ENCODE data around the gene KRTAP10-6.
"Not testable (repeated sequence)": the region's sequence is repeated elsewhere in the genome, so short reads cannot be mapped to it uniquely, and the experiment has no call there.

KRTAP10-6 gene

DNA sequence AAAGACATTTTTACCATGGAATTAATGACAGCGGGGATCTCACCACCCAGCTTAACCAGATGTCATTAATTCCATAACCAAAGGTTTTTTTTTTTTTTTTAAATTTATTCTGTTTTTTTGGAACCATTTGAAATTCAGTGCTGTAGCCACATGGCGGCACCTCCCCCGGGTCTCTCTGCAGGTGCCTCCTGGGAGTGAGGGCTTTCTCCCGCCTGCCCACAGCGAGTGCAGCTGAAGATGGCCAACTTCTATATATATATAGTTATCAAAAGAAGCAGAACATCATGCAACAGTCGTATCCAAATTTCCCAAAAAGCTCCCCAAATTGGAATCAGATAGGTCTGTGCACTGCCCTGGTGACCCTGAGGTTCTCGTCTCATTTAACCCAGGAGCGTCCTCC, 23.2 kb upstream of the KRTAP10-6 start:
- no peak for TF ChIP-seq ZFX (IDR thresholded peaks at IDR 0.05; ENCODE audit: borderline replicate concordance)
- TF ChIP-seq, protein P1, sequence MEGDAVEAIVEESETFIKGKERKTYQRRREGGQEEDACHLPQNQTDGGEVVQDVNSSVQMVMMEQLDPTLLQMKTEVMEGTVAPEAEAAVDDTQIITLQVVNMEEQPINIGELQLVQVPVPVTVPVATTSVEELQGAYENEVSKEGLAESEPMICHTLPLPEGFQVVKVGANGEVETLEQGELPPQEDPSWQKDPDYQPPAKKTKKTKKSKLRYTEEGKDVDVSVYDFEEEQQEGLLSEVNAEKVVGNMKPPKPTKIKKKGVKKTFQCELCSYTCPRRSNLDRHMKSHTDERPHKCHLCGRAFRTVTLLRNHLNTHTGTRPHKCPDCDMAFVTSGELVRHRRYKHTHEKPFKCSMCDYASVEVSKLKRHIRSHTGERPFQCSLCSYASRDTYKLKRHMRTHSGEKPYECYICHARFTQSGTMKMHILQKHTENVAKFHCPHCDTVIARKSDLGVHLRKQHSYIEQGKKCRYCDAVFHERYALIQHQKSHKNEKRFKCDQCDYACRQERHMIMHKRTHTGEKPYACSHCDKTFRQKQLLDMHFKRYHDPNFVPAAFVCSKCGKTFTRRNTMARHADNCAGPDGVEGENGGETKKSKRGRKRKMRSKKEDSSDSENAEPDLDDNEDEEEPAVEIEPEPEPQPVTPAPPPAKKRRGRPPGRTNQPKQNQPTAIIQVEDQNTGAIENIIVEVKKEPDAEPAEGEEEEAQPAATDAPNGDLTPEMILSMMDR (IDR thresholded peaks at IDR 0.05): no peak
- no peak overlapping the region for H3K27ac ChIP-seq

DNA sequence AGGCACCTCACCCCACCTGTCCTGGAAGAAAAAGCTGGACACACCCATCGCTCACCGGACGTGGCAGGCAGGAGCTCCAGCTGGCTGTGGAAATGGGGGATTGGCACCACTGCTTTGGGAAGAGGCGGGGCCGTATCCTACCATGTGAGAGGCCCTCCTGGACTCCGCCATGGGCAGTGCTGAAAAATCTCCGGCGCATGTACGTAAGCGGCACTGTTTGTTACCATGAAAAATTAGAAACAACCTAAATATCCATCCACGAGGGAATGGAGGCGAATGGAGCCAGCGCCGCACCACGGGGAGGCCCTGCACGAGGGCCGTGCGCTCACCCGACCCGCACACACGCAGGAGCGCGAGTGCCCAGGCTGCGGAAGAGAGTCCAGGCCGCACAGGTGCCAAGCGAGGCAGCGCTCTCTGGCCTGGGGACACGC, 22.7 kb upstream of the KRTAP10-6 start:
- TF ChIP-seq, protein P1 (IDR thresholded peaks at IDR 0.05): no peak
- no peak for TF ChIP-seq ZFX (IDR thresholded peaks at IDR 0.05; ENCODE audit: borderline replicate concordance)
- H3K27ac ChIP-seq: no peak overlapping the region

DNA sequence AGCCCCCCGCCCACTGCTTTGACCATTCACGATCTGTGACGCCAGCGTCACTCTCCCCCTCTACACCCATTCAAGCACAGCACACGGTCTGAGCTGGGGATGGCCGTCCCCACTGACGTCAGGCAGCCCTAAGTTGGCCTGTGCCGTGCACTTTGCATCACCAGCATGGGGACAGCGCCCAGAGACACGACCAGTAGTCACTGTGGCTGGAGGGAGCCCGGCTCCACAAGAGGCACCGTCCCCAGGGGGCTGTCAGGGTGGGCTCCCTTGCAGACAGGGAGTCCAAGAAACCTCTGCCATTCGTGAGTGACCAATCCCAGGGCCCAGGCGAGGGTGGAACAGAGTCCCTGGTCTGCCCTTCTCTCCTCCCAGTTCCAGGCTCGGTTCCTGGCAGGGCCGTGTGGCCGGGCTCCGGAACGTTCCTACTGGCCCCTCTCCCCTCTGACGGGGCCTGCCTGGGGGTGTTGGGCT, 21.9 kb upstream of the KRTAP10-6 start:
- no peak for TF ChIP-seq ZFX (IDR thresholded peaks at IDR 0.05; ENCODE audit: borderline replicate concordance)
- TF ChIP-seq, protein P1 (IDR thresholded peaks at IDR 0.05): no peak
- no peak overlapping the region for H3K27ac ChIP-seq

DNA sequence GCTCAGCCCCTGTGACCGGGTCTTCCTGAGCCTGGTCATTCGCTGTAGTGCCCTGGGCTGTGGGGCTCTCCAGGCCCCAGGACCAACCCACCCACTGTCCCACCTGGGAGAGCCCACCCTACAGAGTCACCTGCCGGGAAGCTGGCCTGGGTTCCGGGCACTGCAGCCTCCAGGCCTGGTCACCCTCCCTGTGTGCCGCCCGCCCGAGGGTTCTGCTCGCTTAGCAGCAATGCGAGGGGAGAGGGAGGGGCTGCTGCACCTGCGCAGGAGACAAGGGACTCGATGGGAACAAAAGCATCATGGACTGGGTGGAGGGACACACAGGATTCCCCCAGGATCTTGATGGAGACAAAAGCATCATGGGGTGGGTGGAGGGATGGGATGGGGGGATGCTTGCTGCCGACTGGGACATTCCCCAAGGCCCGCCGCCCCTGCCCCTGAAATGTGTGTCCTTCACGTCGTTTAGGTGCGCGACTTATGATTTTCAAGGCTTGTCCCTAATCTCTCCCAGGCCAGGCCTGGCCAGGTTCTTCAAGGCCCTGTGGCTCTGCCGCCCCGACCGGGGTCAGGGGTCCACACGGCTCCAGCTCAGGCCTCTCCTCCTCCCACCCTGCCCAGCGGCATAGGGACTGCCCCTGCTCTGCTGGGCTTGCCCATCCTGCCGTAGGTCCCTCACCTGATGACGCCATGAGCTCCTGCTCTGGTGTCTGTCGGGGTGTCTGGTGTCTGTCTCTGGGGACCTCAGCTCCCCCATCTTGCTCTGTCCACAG, 21.3 kb upstream of the KRTAP10-6 start:
- H3K27ac ChIP-seq: no peak overlapping the region
- TF ChIP-seq, protein P1 (IDR thresholded peaks at IDR 0.05): no peak
- no peak for TF ChIP-seq ZFX (IDR thresholded peaks at IDR 0.05; ENCODE audit: borderline replicate concordance)

DNA sequence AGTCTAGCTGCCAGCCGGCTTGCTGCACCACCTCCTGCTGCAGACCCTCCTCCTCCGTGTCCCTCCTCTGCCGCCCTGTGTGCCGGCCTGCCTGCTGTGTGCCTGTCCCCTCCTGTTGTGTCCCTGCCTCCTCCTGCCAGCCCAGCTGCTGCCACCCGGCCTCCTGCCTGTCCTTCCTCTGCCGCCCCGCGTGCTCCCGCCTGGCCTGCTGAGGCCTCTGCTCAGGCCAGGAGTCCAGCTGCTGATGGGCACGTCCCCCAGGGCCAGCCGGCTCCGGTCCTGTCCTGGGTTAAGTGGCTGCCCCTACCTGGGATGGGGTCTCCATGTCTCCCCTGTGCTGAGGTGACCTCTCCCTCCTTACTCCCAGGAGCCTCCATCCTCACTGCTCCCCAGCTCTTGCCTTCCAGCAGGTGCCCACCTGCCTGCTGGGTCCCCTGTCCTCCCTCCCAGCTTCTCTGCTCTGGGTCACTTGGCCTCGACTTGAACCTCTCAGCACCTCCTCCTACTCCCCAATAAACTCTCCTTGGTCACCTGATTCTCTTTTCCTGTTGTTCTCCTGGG, 20.4 kb upstream of the KRTAP10-6 start:
- H3K27ac ChIP-seq: no peak overlapping the region
- TF ChIP-seq, protein P1 (IDR thresholded peaks at IDR 0.05): no peak

DNA sequence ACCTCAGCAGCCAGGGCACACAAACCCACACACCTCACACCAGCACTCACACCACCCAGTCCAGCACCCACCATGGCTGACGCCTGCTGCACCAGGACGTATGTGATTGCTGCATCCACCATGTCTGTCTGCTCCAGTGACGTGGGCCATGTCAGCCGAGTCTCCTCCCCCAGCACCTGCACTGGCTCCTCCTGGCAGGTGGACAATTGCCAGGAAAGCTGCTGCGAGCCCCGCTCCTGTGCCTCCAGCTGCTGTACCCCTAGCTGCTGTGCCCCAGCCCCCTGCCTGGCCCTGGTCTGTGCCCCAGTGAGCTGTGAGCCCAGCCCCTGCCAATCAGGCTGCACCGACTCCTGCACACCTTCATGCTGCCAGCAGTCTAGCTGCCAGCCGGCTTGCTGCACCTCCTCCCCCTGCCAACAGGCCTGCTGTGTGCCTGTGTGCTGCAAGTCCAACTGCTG, 19.8 kb upstream of the KRTAP10-6 start, which contains the start of gene KRTAP10-8:
Gene KRTAP10-8, plus strand, starts transcription at position 51 of the 458 bp plus-strand sequence. Its CDS starts 22 bp downstream, at position 73.
- H3K27ac ChIP-seq: no peak within 1 kb of the TSS
- TF ChIP-seq, protein P1 (IDR thresholded peaks at IDR 0.05): no peak
- no peak for TF ChIP-seq ZFX (IDR thresholded peaks at IDR 0.05; ENCODE audit: borderline replicate concordance)

DNA sequence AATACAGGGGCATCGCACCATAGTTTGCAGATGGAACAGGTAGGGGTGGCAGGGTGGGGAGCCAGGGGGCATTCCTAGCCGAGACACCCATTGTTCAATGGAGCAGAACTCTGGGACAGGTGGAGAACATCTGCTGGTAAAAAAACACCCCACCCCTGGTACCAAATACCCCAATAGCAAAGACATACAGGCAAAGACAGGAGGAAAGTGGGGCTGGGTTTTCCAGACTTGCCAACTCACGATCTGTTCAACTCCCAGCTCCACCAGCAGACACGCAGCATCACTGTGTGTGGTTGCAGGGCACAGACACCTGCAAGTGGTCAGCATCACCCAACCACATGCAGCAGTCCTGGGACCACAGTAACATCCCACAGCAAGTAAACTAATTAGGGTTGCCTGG, 19.2 kb upstream of the KRTAP10-6 start:
- no peak overlapping the region for H3K27ac ChIP-seq
- TF ChIP-seq, protein P1 (IDR thresholded peaks at IDR 0.05): no peak
- TF ChIP-seq ZFX (IDR thresholded peaks at IDR 0.05; ENCODE audit: borderline replicate concordance): no peak

DNA sequence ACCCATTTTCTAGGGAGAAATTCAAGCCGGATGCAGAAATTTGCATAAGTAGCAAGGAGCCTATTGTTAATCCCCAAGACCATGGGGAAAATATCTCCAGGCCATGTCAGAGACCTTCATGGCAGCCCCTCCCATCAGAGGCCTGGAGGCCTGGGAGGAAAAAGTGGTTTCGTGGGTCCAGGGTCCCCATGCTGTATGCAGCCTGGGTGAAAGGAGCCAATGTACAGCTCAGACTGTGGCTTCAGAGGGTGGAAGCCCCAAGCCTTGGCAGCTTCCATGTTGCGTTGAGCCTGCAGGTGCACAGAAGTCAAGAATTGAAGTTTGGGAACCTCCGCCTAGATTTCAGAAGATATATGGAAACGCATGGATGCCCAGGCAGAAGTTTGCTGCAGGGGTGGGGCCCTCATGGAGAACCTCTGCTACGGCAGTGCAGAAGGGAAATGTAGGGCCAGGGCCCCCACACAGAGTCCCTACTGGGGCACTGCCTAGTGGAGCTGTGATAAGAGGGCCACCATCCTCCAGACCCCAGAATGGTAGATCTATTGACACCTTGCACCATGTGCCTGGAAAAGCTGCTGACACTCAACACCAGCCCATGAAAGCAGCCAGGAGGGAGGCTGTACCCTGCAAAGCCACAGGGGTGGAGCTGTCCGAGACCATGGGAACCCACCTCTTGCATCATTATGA, 18.0 kb upstream of the KRTAP10-6 start:
- not testable (repeated sequence) for H3K27ac ChIP-seq

All from 22Rv1 (cell line).